Measurements from ENCODE around the gene MGRN1.

MGRN1 gene

GRCh38 chr16:4693956-4694641 lies 69.5 kb downstream of the MGRN1 start:
- Histone ChIP-seq H3K79me1 (replicated peaks; ENCODE audit: low read length, poor library complexity, severe bottlenecking) (peaks cover 13% of the 10 kb centered on the region), H3K9me3 (ENCODE audit: control insufficient read depth, low read length) (no peaks in the 10 kb centered on the region)

DNA sequence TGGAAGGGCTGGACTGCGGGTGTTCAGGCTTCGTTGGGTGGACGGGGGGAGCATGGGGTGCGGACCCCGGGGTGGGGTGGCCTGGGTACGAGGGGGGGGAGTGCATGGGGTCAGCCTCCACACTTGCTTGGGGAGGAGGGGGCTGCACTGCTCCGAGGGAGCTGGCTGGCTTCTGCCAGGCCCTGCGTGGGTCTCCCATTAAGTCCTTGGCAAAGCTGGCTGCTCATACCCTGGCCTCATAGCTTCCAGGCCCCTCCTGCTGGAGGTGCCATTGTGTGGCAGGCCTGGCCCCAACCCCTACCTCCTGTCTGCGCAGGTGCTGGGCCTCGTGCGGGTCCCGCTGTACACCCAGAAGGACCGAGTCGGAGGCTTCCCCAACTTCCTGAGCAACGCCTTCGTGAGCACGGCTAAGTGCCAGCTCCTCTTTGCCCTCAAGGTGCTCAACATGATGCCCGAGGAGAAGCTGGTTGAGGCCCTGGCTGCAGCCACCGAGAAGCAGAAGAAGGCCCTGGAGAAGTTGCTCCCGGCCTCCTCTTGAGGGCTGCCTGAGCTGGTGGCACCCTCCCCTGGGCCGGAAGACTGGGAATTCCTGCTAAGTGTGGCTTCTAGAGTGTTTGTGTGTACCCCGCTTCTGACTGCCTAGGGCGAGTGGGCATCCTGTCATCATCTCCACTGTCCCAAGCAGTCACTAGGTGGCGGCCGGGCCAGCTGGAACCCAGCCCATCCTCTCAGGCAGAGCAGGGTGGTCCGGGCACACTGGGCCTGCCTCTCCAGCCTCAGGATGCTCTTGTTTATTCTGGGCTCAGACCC lies 70.2 kb downstream of the MGRN1 start:
- H3K36me3 ChIP-seq (ENCODE audit: control insufficient read depth in 1 of 2, insufficient read depth in 2 of 2, low read depth in 1 of 2, low read length in 2 of 2) = peaks cover 48 to 69% of the 10 kb centered on the region in 2 experiments
- no peak overlapping the region for H3K27ac ChIP-seq (ENCODE audit: low read length, poor library complexity, severe bottlenecking)
- peak overlapping the region; percentile 56 for H3K9ac ChIP-seq (ENCODE audit: low read length)
- H2AK5ac ChIP-seq (ENCODE audit: low read length, severe bottlenecking) = no peak overlapping the region
- no peaks in the 10 kb centered on the region for H3K27me3 ChIP-seq (ENCODE audit: control insufficient read depth in 1 of 2, insufficient read depth in 1 of 2, low read length in 2 of 2)
- H3K79me1 ChIP-seq (replicated peaks; ENCODE audit: low read length, poor library complexity, severe bottlenecking) = peaks cover 13% of the 10 kb centered on the region
- H3K18ac ChIP-seq (ENCODE audit: low read depth in 1 of 2, low read length in 2 of 2) = peak overlapping the region in 1 of 2 experiments; percentile 40
- H2BK120ac ChIP-seq (ENCODE audit: low read depth, low read length) = no peak overlapping the region
- H2AFZ ChIP-seq (ENCODE audit: low read depth, low read length) = no peak overlapping the region
- no peak overlapping the region for H3K23ac ChIP-seq (ENCODE audit: low read length in 2 of 2)
- H2BK15ac ChIP-seq (ENCODE audit: low read depth, poor library complexity, severe bottlenecking) = no peak overlapping the region
- H3K4me3 ChIP-seq (ENCODE audit: insufficient read depth in 1 of 2, low read depth in 1 of 2, low read length in 2 of 2) = peak overlapping the region; percentile 49 to 95
- peaks cover 32% of the 10 kb centered on the region for H3K4me1 ChIP-seq (ENCODE audit: control insufficient read depth, insufficient read depth, low read depth, low read length)
- 80% methylated on average over 26 of the region's 26 CpGs for WGBS
- peak overlapping the region; percentile 82 for H3K4me2 ChIP-seq (ENCODE audit: low read length, poor library complexity, severe bottlenecking)
- H4K91ac ChIP-seq (ENCODE audit: low read length) = no peak overlapping the region
- H3K4ac ChIP-seq (ENCODE audit: low read depth in 1 of 2, low read length in 2 of 2) = peak overlapping the region in 1 of 2 experiments; percentile 42
- no peak for DNase-seq
- H2BK12ac ChIP-seq (ENCODE audit: low read length in 2 of 2) = peak overlapping the region in 1 of 2 experiments; percentile 47
- H3K9me3 ChIP-seq (ENCODE audit: control insufficient read depth, low read length) = no peaks in the 10 kb centered on the region
- no peak overlapping the region for H3K14ac ChIP-seq (ENCODE audit: low read length in 2 of 2)
- no peak overlapping the region for H4K8ac ChIP-seq (ENCODE audit: low read length)
- H2BK5ac ChIP-seq (ENCODE audit: low read depth, low read length, poor library complexity, severe bottlenecking) = no peak overlapping the region

More at GRCh38 chr16:4693956-4694641, 69.5 kb downstream of the MGRN1 start:
- H2BK120ac ChIP-seq (ENCODE audit: low read depth, low read length) = no peak overlapping the region
- H3K36me3 ChIP-seq (ENCODE audit: control insufficient read depth in 1 of 2, insufficient read depth in 2 of 2, low read depth in 1 of 2, low read length in 2 of 2) = peaks cover 42 to 69% of the 10 kb centered on the region in 2 experiments
- peak overlapping the region; percentile 68 for H2AFZ ChIP-seq (ENCODE audit: low read depth, low read length)
- peak overlapping the region; percentile 89 to 95 for H3K4me3 ChIP-seq (ENCODE audit: insufficient read depth in 1 of 2, low read depth in 1 of 2, low read length in 2 of 2)
- no peak overlapping the region for H2BK5ac ChIP-seq (ENCODE audit: low read depth, low read length, poor library complexity, severe bottlenecking)
- H3K18ac ChIP-seq (ENCODE audit: low read depth in 1 of 2, low read length in 2 of 2) = peak overlapping the region; percentile 83 to 93
- peak overlapping the region; percentile 82 for H3K4me2 ChIP-seq (ENCODE audit: low read length, poor library complexity, severe bottlenecking)
- no peaks in the 10 kb centered on the region for H3K27me3 ChIP-seq (ENCODE audit: control insufficient read depth in 1 of 2, insufficient read depth in 1 of 2, low read length in 2 of 2)
- H2AK5ac ChIP-seq (ENCODE audit: low read length, severe bottlenecking) = no peak overlapping the region
- H2BK12ac ChIP-seq (ENCODE audit: low read length in 2 of 2) = peak overlapping the region in 1 of 2 experiments; percentile 76
- 1% methylated on average over 49 of the region's 54 CpGs for WGBS
- peaks cover 32% of the 10 kb centered on the region for H3K4me1 ChIP-seq (ENCODE audit: control insufficient read depth, insufficient read depth, low read depth, low read length)
- peak; percentile 62 for DNase-seq
- H3K27ac ChIP-seq (ENCODE audit: low read length, poor library complexity, severe bottlenecking) = no peak overlapping the region
- H3K9ac ChIP-seq (ENCODE audit: low read length) = peak overlapping the region; percentile 85
- H3K14ac ChIP-seq (ENCODE audit: low read length in 2 of 2) = peak overlapping the region in 1 of 2 experiments; percentile 97
- peak overlapping the region; percentile 73 for H4K8ac ChIP-seq (ENCODE audit: low read length)
- peak overlapping the region; percentile 70 to 99 for H3K23ac ChIP-seq (ENCODE audit: low read length in 2 of 2)
- H2BK15ac ChIP-seq (ENCODE audit: low read depth, poor library complexity, severe bottlenecking) = peak overlapping the region; percentile 64
- H3K4ac ChIP-seq (ENCODE audit: low read depth in 1 of 2, low read length in 2 of 2) = peak overlapping the region; percentile 54 to 92
- H4K91ac ChIP-seq (ENCODE audit: low read length) = peak overlapping the region; percentile 83

DNA sequence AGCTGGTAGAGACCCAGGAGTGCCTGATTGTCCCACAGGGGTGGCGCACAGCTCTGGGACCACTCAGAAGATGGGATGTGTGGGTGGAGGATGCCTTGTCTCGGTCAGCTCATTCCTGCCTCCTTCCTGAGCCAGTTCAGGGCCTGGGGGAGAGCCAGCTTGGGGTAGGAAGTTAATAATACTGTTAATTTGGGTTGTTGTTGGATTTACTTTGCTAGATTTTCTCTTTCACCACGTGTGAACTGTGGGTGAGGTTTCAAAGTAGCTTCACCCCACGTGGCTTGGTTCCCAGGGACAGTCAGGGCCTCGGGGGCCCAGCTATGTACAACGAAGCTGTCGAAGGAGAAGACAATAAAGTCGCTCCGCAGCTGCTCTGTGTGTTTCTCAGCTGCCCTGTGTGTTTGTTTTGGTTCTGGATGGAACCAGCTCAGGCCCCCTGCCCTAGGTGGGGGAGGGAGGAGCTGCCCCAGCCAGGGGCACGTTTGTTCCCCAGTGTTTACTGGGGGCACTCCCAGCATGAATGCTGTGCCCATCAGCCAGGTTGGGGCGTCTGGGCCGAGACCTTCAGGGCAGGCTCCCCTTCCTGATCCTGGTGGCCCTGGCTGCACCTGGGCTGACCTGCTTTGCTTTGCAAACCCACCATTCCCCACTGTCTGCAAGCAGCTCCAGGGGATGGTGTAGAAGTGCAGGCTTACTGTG lies 71.0 kb downstream of the MGRN1 start:
- H3K4me3 ChIP-seq (ENCODE audit: insufficient read depth in 1 of 2, low read depth in 1 of 2, low read length in 2 of 2) = no peak overlapping the region
- H3K27ac ChIP-seq (ENCODE audit: low read length, poor library complexity, severe bottlenecking) = no peak overlapping the region
- H3K79me1 ChIP-seq (replicated peaks; ENCODE audit: low read length, poor library complexity, severe bottlenecking) = peaks cover 11% of the 10 kb centered on the region
- no peak overlapping the region for H4K8ac ChIP-seq (ENCODE audit: low read length)
- no peak overlapping the region for H3K23ac ChIP-seq (ENCODE audit: low read length in 2 of 2)
- H3K4ac ChIP-seq (ENCODE audit: low read depth in 1 of 2, low read length in 2 of 2) = no peak overlapping the region
- H3K27me3 ChIP-seq (ENCODE audit: control insufficient read depth in 1 of 2, insufficient read depth in 1 of 2, low read length in 2 of 2) = no peaks in the 10 kb centered on the region
- no peak overlapping the region for H2BK12ac ChIP-seq (ENCODE audit: low read length in 2 of 2)
- no peak overlapping the region for H3K18ac ChIP-seq (ENCODE audit: low read depth in 1 of 2, low read length in 2 of 2)
- peaks cover 48 to 69% of the 10 kb centered on the region in 2 experiments for H3K36me3 ChIP-seq (ENCODE audit: control insufficient read depth in 1 of 2, insufficient read depth in 2 of 2, low read depth in 1 of 2, low read length in 2 of 2)
- no peak overlapping the region for H3K4me2 ChIP-seq (ENCODE audit: low read length, poor library complexity, severe bottlenecking)
- no peaks in the 10 kb centered on the region for H3K9me3 ChIP-seq (ENCODE audit: control insufficient read depth, low read length)
- 85% methylated on average over 12 of the region's 12 CpGs for WGBS
- no peak overlapping the region for H2AK5ac ChIP-seq (ENCODE audit: low read length, severe bottlenecking)
- H2AFZ ChIP-seq (ENCODE audit: low read depth, low read length) = no peak overlapping the region
- no peak overlapping the region for H3K14ac ChIP-seq (ENCODE audit: low read length in 2 of 2)
- no peak for DNase-seq
- H3K4me1 ChIP-seq (ENCODE audit: control insufficient read depth, insufficient read depth, low read depth, low read length) = peaks cover 29% of the 10 kb centered on the region
- no peak overlapping the region for H4K91ac ChIP-seq (ENCODE audit: low read length)
- no peak overlapping the region for H2BK120ac ChIP-seq (ENCODE audit: low read depth, low read length)
- no peak overlapping the region for H2BK15ac ChIP-seq (ENCODE audit: low read depth, poor library complexity, severe bottlenecking)
- peak overlapping the region; percentile 56 for H3K9ac ChIP-seq (ENCODE audit: low read length)
- H2BK5ac ChIP-seq (ENCODE audit: low read depth, low read length, poor library complexity, severe bottlenecking) = no peak overlapping the region

All from mesenchymal stem cell (in vitro differentiated cells and primary cell).